Spinal cord (tissue), 10 donors: ENCODE measurements around the gene NECAP2. TPM values are rescaled to one million over a fixed set of nuclear protein-coding genes. Genes with fewer than 3 reads are reported as not detected.
A peak's percentile ranks its signal among the peaks of the same experiment; 100 is the strongest.
"Not testable (repeated sequence)": the region's sequence is repeated elsewhere in the genome, so short reads cannot be mapped to it uniquely, and the experiment has no call there.

Source experiments
- DNase-seq, 6 donors: peaks; one replicate each; pipeline versions ENCODE4 v3.0.0 to v3.0.0-alpha.2; 2013 to 2015; ENCODE audit warnings: low spot score in 6 of 6, low read depth in 4 of 6
- H3K27ac ChIP-seq: one replicate; pipeline ENCODE4 v1.5.1; 2013; ENCODE audit warnings: low read depth, low read length, control low read depth
- H3K27me3 ChIP-seq: one replicate; pipeline ENCODE4 v1.6.1; 2013; ENCODE audit warnings: low read length; ENCODE audit not compliant: control insufficient read depth, insufficient read depth
- H3K36me3 ChIP-seq: one replicate; pipeline ENCODE4 v1.6.1; 2013; ENCODE audit warnings: low read length; ENCODE audit not compliant: control insufficient read depth, insufficient read depth
- H3K4me1 ChIP-seq: one replicate; pipeline ENCODE4 v1.6.1; 2013; ENCODE audit warnings: low read length; ENCODE audit not compliant: control insufficient read depth, insufficient read depth
- H3K4me3 ChIP-seq: one replicate; pipeline ENCODE4 v1.5.1; 2013; ENCODE audit warnings: low read depth, low read length, control low read depth
- H3K9me3 ChIP-seq: one replicate; pipeline ENCODE4 v1.6.1; 2013; ENCODE audit warnings: low read length; ENCODE audit not compliant: control insufficient read depth, insufficient read depth
- WGBS: methylation state at CpG from one replicate; pipeline ENCODE4 v1.1.5; 2013; ENCODE audit warnings: missing lambda C conversion rate; ENCODE audit not compliant: insufficient coverage; 5-methylcytosine and 5-hydroxymethylcytosine counted together
- polyA plus RNA-seq, 2 donors: library from polyadenylated mRNA; unstranded; fragments of 120-200 nt; gene quantifications; one replicate each; pipeline ENCODE4 v1.2.1, GENCODE V29; 2013; ENCODE audit not compliant: insufficient read length in 2 of 2
- total RNA-seq, 2 donors: library from RNA; depleted of rRNA in 1 of 2; stranded (reverse); fragments of 120-200 nt in 1 of 2; fragments of >200 nt in 1 of 2; gene quantifications; one replicate each; pipeline versions ENCODE4 v1.2.3 to v1.2.4, GENCODE V29; 2013 to 2014
- donor health status: healthy.

The NECAP2 gene
- total and polyA plus RNA-seq, 4 donors, result 45.3 to 96.6 (median 58.9) TPM

DNA sequence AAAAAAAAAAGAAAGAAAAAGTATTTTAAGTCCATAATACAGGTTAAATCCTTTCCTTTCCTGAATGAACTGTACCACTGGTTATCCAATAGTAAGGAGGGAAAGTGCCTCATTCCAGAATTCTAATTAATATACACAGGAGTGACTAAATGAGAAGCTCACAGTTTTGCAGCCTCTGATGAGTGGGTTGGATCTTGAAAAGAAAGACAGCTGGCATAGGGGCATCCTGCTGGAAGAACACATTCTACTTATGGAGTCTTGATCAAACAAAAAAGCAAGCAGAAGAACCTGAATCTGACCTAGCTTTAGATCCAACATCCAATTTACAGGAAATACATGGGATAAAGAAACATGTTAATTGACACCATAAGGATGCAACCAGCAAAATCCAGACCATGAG, 46.5 kb downstream of the NECAP2 start:
- DNase-seq, H3K27ac ChIP-seq, H3K4me3 ChIP-seq, H3K4me1 ChIP-seq, H3K9me3 ChIP-seq, H3K27me3 ChIP-seq: not testable (repeated sequence)
- H3K36me3 ChIP-seq, result peaks cover 92% of the 10 kb centered on the region

DNA sequence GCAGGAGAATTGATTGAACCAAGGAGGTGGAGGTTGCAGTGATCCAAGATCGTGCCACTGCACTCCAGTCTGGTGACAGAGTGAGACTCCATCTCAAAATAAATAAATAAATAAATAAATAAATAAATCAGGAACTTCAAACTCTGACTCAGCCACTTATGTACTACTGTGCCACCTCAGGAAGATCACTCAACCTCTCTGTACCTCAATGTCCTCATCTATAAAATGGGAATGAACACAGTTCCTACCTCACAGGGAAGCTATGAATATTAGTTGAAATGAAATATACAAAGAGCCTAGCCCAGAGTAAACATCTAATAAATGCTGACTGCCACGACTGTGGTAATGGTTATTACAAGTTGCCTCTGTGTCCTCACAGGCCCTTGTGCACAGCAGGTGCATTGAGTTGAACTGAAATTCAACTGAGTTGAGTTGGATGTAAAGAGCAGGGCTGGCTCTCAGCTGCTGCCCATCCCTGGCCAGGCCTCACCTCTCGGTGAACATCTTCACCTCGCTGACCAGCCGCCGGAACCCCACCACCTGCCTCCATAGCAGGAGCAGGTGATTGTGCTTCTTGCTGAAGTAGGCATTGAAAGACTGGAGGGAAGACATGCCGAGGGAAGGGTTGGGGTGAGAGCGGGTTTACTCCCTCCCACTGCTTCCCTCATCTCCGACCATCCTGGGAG, 48.8 kb downstream of the NECAP2 start:
- peaks cover 69% of the 10 kb centered on the region for H3K36me3 ChIP-seq
- not testable (repeated sequence) for H3K4me1 ChIP-seq, H3K27ac ChIP-seq, H3K9me3 ChIP-seq, H3K27me3 ChIP-seq, DNase-seq, H3K4me3 ChIP-seq
- 75% methylated on average over 4 of the region's 9 CpGs for WGBS

DNA sequence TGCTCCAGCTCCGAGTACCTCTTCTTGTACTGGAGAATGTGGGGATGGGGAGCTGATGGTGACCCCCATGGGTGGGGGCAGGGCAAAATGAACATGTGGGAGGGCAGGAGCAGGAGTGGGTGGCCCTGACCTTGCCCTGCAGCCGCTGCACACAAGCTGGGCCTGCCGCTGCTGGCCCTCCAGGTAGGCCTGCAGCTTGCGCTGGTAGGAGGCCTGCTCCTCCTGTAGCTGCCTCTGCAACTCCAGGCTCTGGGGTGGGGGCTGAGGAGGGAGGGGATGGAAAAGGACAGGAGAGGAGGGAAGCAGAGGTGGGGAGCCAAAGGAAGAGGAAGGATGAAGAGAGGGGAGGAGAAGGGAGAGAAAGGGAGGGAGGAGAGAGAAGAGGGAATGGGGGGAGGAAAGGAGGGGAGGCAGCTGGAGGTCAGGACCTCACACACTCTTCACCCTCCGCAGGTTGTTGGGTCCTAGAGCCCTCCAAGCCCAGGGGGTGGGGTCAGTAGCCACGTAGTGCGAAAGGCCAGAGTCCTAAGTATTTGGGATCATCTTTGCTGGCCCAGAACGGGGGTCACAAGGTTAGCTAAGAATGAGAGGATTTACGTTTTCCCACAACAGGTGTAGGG, 50.6 kb downstream of the NECAP2 start:
- H3K4me1 ChIP-seq, result no peaks in the 10 kb centered on the region
- H3K9me3 ChIP-seq, result no peaks in the 10 kb centered on the region
- no peak for DNase-seq
- 60% methylated on average over 8 of the region's 9 CpGs for WGBS
- H3K27me3 ChIP-seq, result no peaks in the 10 kb centered on the region
- peaks cover 51% of the 10 kb centered on the region for H3K36me3 ChIP-seq
- H3K27ac ChIP-seq, result no peak overlapping the region
- no peak overlapping the region for H3K4me3 ChIP-seq

DNA sequence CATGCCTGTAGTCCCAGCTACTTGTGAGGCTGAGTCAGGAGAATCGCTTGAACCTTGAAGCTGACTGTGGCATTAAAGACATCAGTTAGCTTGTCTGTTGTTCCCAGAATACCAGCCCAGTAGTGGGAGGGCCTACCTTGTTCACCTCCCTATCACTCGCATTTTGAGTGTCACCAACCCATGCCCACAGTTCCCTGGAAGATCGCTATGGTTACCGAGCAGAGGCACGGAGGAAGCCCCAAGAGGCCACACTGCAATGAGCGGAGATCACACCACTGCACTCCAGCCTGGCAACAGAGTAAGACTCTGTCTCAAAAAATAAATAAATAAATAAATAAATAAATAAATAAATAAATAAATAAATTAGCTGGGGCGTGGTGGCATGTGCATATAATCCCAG, 52.4 kb downstream of the NECAP2 start:
- 40% methylated on average over 3 of the region's 7 CpGs for WGBS
- not testable (repeated sequence) for H3K9me3 ChIP-seq, H3K4me1 ChIP-seq, H3K27ac ChIP-seq, H3K4me3 ChIP-seq, H3K27me3 ChIP-seq
- H3K36me3 ChIP-seq, result peaks cover 37% of the 10 kb centered on the region
- DNase-seq, result peak in 1 of 6 donors; percentile 41

DNA sequence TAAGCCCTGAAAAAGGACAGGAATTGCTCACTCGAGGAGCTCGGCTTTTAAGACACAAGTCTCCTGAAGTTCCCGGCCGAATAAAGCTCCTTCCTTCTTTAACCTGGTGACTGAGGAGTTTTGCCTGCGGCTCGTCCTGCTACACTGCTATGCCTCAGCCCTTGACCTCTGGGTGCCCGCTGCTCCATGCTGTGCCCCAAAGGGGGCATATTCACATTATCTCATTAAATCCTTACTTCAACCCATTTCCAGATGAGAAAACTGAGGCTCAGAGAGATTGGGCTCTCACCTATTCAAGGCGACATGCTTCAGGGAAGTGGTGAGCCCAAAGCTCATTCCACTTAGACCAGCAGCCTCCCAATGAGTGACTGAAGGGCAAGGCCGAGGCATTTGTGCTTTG, 53.2 kb downstream of the NECAP2 start:
- Histone ChIP-seq H3K4me1 (peaks cover 14% of the 10 kb centered on the region), H3K36me3 (peaks cover 30% of the 10 kb centered on the region)
- not testable (repeated sequence) for H3K27me3 ChIP-seq, H3K4me3 ChIP-seq, DNase-seq, H3K9me3 ChIP-seq, H3K27ac ChIP-seq
- WGBS, result 70% methylated on average over 9 of the region's 9 CpGs

DNA sequence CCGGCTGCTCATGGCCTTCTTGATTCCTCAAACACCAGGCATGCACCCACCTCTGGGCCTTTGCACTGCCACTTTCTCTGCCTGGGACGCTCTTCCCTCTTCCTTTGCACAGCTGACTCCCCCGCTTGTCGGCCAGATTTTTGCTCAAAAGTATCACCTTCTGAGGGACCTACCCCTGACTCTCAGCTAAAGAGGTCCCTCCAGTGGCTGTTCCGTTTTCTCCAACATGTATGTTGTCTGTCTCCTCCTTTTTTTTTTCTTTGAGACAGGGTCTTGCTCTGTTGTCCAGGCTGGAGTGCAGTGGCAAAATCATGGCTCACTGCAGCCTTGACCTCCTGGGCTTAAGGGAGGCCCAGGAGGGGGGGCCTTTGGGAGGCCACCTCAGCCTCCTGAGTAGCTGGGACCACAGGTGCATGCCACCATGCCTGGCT, 57.0 kb downstream of the NECAP2 start:
- peaks cover 23% of the 10 kb centered on the region for H3K4me1 ChIP-seq
- H3K9me3 ChIP-seq, H3K27me3 ChIP-seq, H3K4me3 ChIP-seq, H3K36me3 ChIP-seq, H3K27ac ChIP-seq: not testable (repeated sequence)
- WGBS, result 81% methylated on average over 5 of the region's 5 CpGs
- DNase-seq, result peak in 1 of 6 donors; percentile 13

DNA sequence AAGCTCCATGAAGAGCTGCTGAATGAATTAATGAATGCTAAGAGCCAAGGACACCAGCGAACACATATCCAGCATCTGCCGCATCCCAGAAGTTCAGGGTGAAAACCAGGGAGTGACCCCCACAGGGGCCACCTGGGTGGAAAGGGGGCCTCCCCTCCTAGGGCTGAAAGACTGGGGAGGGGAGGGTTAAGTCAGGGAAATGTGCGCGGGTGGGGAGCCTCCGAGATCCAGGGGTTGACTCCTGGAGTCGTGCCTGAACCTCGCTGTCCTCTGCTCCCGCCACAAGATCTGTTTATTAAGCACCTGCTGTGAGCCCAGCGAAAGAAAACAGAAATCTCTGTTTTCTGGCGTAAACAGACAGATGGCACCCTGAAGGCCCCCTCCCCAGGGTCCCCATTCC, 57.5 kb downstream of the NECAP2 start:
- H3K36me3 ChIP-seq, H3K27me3 ChIP-seq, H3K9me3 ChIP-seq, H3K27ac ChIP-seq: not testable (repeated sequence)
- DNase-seq, result peak in 1 of 6 donors; percentile 11
- Histone ChIP-seq H3K4me1 (peaks cover 23% of the 10 kb centered on the region), H3K4me3 (peak overlapping the region; percentile 86)
- 12% methylated on average over 7 of the region's 10 CpGs for WGBS

DNA sequence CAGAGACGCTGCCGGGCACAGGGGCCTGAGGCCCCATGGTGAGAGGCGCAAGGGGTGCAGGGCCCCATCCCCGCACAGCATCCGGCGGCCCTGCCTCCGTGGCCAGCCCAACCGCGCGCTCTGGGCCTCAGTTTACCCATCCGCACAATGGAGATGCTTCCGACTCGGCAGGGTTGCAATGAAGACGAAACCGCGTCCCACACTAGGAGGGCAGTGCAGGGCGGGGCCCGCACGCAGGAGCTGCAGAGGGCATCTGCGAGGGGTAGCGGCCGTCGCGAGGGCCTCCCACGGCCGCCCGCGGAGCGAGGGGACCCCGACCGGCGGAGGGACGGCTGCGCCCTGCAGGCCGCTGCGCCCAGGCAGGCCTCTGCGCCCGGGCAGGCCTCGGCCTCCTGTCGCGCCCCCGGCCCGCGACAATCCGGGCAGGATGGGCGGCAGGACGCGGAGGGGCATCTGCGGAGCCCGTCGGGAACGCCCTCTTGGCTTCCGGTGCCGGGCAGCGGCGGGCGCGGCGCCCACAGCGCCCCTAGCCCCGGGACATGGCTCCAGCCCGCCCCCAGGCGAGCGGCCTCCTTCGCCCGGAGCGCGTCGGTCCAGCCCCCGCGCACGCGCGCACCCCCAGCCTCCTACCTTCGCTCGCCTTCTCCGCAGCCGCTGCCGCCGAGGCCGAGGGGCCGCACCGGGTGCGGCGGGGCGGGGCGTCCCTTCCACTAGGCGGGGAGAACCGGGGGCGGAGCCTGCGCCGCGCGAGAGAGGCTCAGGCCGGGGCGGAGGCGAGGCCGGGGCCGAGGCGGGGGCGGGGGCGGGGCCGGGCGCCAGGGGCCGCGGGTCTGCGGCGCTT, 58.3 kb downstream of the NECAP2 start:
- WGBS, result under 1% methylated on average over 108 of the region's 108 CpGs
- Histone ChIP-seq H3K4me1 (peaks cover 23% of the 10 kb centered on the region), H3K27ac (peak overlapping the region; percentile 86), H3K27me3 (no peaks in the 10 kb centered on the region), H3K4me3 (peak overlapping the region; percentile 86), H3K36me3 (no peaks in the 10 kb centered on the region), H3K9me3 (no peaks in the 10 kb centered on the region)
- DNase-seq, result peak; percentile 73 to 98 (median 88)

DNA sequence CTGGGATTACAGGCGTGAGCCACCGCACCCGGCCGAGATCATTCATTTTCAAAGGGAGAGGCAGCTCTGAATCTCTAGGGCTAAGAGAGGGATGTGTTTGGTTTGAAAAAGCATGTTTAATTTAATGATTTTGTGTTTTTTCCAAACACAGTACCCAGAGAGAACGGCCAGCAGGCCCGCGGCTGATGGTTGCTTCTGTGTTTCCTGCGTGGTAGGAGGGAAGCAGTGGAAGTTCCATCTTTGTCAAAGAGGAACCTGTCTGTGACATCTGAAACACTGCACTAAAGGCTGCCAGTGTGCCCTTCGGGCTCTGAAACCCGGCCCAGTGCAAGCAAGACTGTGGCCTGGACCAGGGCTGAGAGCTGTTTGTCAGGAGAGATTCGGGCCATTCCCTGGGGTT, 59.9 kb downstream of the NECAP2 start:
- not testable (repeated sequence) for H3K27me3 ChIP-seq, H3K9me3 ChIP-seq, H3K27ac ChIP-seq, DNase-seq, H3K4me3 ChIP-seq, H3K36me3 ChIP-seq
- 91% methylated on average over 4 of the region's 11 CpGs for whole genome bisulfite sequencing
- peaks cover 23% of the 10 kb centered on the region for H3K4me1 ChIP-seq
